Endometrium (tissue), 2 donors: ENCODE data around the gene TMEM82.

ENCODE experiments used
- FAIRE-seq: peaks from 2 replicates; lab custom pipeline; 2012; peaks lifted over from hg19 to GRCh38; lab: Jason Lieb, UNC
- donor health status: control.
- donor health status: control.

The TMEM82 gene

DNA sequence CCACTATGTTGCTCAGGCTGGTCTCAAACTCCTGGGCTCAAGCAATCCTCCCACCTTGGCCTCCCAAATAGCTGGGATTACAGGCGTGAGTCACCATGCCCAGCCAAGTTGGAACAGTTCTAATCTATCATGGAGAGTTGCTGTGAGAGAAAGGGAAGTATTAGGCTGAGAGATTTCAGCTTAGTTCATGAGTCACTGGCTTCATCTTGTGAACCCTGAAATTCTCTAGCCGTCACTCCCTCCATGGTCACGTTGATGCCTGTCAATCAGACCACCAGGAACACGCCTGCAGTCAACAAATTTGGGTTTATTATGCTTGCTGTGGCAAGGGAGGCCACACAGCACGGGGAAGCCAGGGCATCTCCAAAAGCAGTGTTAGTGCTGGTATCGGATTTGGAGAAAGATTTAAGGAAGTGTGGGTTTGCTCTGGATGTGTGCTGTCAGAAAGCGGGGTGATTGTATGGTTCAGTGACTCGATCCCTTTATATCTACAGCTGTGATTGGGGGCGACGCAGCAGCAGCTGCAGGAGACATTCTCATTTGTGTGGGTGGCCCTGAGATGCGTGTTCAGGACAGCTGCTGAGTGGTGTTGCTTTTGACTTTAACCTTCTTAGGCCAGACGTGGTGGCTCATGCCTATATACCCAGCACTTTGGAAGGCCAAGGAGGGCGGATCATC, 46.5 kb downstream of the TMEM82 start:
- no peak for FAIRE-seq

DNA sequence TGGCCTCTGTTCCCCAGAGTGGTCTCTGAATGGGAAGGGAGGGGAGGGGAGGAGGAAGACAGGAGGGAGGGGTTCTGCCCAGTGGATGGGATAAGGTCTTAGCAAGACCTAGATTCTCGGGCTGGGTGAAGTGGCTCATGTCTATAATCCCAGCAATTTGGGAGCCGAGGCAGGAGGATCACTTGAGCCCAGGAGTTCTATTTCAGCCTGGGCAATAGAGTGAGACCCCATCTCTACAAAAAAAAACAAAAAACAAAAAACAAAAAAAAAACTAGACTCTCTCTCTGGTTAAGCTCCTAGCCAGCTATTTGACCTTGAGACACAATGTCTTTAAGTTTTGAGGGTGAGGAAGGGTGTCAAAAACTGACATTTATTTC, 53.8 kb downstream of the TMEM82 start:
- FAIRE-seq = no peak
